Liver (tissue), 3 donors: ENCODE measurements around the gene RPS6KA2.

Experiments used
- NR2F2 ChIP-seq: IDR thresholded peaks from 2 replicates; pipeline ENCODE4 v1.6.1; 2016; ENCODE audit warnings: antibody characterized with exemption
- RAD21 ChIP-seq, 2 donors: IDR thresholded peaks; 2 replicates each; pipeline ENCODE4 v1.6.1; 2016; ENCODE audit warnings: antibody characterized with exemption in 2 of 2, mild to moderate bottlenecking in 2 of 2
- REST ChIP-seq: IDR thresholded peaks from 2 replicates; pipeline ENCODE4 v1.6.1; 2016; ENCODE audit warnings: antibody characterized with exemption, mild to moderate bottlenecking
- YY1 ChIP-seq: IDR thresholded peaks from 2 replicates; pipeline ENCODE4 v1.6.1; 2016; ENCODE audit warnings: antibody characterized with exemption, mild to moderate bottlenecking
- TF ChIP-seq, protein P1 (sequence below): fragments of 150-350 bp; IDR thresholded peaks from 2 replicates; pipeline ENCODE4 v1.5.1; 2017; ENCODE audit warnings: improper control_type of control experiment, low read depth, low read length; ENCODE audit not compliant: missing input control
- TF ChIP-seq, protein P2 (sequence below): IDR thresholded peaks from 2 replicates; pipeline ENCODE4 v1.6.1; 2016; ENCODE audit warnings: antibody characterized with exemption
- donor health status: healthy.
- donor health status: healthy.

GRCh38 chr6:166408936-166409755 is 217.9 kb downstream of the RPS6KA2 start:
- TF ChIP-seq, protein P1, sequence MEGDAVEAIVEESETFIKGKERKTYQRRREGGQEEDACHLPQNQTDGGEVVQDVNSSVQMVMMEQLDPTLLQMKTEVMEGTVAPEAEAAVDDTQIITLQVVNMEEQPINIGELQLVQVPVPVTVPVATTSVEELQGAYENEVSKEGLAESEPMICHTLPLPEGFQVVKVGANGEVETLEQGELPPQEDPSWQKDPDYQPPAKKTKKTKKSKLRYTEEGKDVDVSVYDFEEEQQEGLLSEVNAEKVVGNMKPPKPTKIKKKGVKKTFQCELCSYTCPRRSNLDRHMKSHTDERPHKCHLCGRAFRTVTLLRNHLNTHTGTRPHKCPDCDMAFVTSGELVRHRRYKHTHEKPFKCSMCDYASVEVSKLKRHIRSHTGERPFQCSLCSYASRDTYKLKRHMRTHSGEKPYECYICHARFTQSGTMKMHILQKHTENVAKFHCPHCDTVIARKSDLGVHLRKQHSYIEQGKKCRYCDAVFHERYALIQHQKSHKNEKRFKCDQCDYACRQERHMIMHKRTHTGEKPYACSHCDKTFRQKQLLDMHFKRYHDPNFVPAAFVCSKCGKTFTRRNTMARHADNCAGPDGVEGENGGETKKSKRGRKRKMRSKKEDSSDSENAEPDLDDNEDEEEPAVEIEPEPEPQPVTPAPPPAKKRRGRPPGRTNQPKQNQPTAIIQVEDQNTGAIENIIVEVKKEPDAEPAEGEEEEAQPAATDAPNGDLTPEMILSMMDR, result no peak
- TF ChIP-seq YY1 (no peak), REST (no peak), NR2F2 (no peak), RAD21 (IDR thresholded peaks at IDR 0.05) (no peak)
- TF ChIP-seq, protein P2, sequence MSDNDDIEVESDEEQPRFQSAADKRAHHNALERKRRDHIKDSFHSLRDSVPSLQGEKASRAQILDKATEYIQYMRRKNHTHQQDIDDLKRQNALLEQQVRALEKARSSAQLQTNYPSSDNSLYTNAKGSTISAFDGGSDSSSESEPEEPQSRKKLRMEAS, result no peak
